HG03442 (cell line): ENCODE measurements around the gene CHSY1.

Experiments
- ATAC-seq: cut with Tn5 transposase; IDR thresholded peaks from one replicate; pipeline ENCODE4 v1.9.1; 2021; ENCODE audit warnings: mild to moderate bottlenecking, moderate library complexity; ENCODE audit not compliant: unreplicated experiment

Gene CHSY1

DNA sequence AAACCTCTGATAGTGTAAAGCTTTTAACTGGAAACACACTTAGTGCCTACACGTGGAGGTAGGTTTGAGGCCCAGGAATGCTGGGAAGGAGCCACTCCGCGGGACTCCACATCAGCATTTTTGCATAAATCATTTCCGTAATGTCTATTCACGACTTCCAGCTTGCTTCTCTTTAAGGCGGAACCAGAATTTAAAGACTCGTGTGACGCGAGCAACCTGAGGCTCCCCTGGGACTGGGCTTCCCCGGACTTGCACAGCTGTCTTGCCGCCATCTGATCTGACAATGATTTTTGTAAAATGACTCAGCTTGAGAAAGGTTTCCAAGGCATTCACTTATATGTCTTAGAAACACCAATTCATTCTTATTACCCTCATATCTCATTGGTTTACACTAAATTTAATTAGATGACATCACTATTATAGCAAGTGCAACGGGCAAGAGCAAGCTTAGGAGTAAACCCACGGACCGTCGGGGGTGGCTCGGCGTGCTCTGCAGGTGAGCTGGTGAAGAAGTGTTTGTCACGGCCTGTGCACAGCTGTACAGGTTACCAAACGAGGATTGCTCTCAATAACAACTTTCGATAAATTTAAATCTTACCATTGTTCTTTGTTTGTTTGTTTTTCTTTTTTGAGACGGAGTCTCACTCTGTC is 95.2 kb downstream of the CHSY1 start:
- ATAC-seq, result peak; percentile 73

DNA sequence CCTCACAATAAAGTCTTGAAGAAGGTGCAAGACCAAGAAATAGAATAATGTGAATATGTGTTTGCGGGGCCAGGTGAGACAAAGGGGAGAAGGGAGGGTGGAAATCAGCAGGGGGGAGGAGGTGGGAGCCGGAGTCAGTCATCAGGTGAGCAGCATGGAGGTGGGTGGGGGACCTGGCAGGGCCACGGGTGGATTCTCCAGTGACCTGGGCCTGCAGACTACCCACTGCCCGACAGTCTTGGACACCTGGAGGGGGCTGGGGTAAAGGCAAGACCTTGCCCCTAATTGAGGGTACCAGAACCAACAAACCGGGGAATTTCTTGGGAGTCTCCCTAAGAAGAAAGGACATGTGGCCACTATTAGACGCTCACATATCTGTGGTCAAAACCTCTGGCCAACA is 95.8 kb downstream of the CHSY1 start:
- no peak for ATAC-seq

DNA sequence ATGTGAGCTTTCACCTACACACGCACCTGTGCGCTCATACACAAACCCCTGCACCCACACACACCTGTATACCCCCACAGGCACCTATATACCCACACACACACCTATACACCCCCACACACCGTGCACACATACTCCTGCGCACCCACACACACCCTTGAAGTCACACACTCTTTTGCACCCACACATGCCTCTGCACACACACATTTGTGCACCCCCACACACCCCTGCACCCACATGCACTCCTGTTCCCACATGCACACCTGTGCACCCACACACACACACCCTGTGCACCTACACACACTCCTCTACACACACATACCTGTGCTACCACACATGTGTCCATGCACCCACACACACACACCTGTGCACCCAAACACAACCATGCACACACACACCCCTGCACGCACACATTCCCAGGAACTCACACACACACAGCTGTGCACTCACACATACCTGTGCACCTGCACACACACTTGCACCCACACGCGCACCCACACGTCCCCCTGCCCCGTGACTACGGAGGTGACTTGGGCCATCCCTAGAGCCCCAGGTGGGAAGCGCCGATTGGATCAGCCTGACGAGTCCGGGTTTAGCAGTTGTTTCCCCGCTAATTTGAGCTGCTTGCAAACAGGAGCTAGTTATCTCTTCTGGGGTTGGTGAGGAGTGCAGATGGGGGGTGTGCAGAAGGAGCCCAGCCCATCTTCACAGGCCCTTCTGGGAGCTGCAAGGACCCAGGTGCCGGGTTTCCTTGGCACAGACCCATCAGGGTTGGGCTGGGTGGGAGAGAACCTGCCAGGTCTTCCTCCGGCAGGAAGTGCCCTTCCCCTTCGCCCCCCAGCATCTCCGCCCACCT is 97.8 kb downstream of the CHSY1 start:
- ATAC-seq, result no peak

DNA sequence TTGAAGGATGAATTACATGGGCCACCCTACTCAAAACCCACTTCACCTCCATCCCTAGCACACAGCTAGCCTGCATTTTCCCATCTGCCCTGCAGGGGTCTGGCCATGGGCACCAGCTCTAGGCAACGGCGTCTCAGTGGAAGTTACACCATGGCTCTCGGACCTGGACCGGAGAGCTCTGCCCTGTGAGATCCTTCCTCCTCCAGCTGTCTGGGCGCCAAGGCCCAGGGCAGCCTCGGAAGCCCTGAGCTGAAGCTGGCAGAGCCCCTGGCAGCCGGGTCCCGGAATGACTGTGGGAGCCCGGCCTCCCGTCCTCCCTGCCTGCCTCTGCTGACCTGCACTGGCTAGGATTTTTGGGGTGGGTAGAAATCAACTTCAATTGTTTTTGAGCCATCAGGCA is 98.9 kb downstream of the CHSY1 start:
- ATAC-seq, result no peak

DNA sequence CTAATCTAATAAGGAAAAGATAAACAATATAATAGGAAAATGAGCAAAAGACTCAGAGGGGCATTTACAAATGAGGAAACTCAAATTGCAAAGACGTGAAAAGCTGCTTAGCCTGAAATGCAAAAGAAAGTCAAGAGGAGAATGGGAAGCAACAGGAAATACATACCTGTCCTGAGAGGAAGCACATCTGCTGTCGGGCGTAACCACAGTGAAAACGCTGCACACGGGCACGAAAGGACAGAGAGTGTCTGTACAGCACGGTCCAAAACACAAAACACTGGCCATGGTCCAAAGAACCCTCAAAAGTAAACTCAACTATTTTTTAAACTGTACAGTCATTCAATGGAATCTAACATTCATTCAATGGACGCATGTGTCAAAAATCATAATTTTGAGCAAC is 100.6 kb downstream of the CHSY1 start:
- ATAC-seq, result no peak

DNA sequence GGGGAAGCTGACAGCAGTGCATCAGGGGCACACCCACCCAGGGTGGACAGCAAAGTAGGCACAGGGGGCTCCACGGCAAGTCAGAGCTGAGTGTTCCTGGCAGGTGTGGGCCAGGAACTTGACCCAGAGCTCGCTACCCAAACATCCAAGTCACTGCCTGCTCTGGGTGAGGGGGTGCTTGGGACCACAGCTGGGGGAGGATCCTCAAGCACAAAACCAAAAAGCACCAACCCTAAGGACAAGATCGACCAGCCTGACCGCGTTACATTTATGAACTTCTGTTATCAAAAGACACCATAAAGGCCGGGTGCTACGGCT is 101.2 kb downstream of the CHSY1 start:
- no peak for ATAC-seq

DNA sequence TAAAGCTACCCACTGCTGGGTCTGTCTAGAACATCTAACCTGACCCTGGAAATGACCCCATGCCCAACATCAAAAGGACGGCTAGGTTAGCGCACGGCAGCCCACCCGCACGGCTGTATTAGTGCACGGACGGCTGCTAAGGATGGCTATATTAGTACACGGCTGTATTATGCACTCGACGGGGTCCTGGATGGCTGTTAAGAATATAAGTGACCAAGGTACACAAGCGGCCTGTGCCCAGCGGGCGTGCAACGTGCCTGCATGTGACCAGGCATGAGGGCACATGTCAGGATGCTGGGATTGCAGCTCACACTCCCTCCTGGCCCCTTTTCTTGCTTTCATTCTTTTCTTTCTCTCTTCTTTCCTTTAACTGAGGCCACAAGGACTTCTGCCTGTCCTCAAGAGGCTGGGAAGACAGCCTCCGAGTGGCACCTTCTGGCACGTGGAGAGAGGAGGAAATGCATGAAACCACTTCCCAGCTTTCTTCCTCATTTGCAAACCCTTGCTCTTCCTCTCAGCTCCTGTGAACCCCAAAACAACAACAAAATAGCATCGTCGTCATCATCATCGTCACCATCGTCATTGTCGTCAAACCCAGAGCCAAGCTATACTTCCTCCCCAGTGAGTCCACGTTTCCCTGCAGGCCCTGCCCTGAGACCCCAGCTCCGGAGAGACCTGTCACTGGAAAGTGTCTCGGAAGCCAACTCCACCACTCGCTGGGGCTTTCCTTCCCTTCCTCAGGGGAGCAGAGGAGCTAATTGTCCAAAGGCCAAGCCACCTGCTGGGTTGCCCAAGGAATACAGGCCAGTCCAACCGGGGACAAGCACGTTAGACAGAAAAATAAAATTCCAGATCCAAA is 101.8 kb downstream of the CHSY1 start:
- ATAC-seq, result no peak

DNA sequence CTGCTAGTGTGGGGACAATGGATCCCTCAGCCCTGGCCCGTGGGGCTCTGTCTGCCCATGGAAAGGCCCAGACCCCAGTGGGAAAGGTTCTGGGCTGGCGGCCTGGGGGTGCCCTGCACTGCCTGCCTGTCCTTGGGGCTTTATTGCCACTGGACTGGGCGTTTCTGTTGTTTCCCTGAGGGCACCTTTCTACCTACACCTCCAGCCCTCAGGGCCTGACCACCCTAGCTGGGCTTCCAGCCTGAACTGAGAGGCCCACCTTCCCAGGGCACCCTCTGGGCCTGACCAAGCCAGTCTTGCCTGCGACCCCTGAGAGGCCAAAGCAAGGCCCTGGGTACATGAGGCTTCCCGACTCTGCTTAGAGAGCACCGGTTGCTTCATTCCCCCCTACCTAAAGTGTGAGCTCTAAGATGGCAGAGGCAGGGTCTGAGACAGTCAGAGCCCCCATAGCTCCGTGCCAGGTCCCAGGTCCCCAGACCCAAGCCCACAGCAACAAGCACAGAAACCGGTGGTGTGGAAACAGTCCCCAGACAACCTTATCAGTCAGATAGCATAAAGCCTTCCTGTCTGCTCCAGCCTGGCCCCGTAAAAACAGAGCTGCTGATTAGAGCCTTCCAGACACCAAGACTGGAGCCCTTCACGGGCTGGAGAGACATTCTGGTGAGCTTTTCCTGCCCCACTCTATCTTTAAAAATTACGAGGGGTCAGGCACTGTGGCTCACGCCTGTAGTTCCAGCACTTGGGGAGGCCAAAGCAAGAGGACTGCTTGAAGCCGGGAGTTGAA is 102.8 kb downstream of the CHSY1 start:
- ATAC-seq, result peak; percentile 8

DNA sequence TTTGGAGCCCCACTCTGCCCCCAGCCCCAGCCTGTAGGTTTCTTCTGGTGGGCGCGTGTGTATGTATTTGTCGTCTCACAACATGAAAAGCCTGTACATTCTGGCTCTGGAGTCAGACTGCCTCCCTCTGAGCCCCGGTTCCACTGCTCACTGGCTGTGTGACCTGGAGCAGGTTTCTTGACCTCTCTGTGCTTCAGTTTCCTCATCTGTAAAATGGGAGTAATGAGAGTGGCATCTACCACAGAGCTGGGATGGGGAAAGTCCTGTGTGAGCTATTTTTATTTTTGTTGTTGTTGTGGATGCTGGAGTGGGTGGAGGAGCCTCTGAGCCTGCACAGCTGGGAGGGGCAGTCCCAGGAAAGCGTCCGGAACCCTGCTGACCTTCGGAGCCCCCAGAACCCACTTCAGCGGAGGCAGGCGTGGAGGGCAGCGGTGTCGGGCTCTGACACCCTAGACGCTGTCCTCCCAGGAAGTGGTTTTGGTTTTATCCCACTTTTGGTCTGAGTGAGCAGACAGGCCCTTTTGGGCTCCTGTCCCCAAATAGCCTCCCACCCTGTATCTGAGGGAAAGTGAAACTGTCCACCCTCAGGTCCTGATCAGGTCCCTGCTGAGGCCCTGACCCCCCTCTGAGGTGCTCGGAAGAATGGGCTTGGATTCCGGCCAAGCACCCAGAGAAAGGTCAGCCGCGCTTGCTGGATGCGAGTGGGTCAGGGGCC is 103.5 kb downstream of the CHSY1 start:
- peak; percentile 60 for ATAC-seq

DNA sequence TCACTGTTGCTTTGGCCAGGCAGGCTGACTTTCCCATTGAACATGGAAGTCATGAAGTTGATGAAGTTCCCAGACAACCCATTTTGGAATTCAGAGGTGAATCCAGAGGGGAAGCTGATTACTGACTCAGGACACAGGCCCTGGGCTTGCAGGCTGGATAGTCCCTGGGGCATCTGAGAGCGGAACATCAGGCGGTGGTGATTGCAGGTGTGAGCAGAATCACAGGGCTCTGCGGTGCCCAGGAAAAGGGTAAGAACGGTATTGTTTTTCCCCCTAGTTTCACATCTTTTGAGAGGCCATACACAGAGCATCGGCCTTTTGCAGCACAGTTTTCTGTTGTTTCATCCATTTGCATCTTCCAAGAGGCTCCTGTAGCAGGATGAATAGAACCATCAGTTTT is 104.7 kb downstream of the CHSY1 start:
- ATAC-seq, result no peak

DNA sequence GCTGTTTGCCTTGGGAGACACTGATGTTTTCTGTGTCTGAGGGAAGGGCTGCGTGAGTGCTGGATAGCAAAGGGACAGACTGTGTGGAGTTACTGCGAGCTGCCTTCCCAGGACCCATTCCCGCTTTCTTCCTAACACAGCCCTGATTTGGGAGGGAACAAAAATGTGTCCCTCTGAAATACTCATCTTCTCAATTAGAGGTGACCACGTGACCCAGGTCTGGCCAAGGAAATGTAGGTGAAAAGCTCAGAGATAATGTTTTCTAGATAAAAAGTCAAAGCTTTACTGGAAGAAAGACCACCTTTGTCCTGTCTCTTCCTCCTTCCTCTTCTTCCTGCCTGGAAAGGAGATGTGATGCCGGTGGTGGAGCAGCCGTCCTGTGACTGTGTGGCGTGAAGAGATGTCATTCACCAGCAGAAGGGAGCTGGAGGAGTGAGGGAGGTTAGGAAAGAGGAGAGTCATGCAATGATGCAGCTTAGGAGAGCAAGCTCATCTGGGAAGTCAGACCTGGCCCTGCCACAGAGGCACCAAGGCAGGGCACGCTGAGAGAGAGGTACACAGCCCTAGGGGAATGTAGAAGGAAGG is 105.6 kb downstream of the CHSY1 start:
- no peak for ATAC-seq

DNA sequence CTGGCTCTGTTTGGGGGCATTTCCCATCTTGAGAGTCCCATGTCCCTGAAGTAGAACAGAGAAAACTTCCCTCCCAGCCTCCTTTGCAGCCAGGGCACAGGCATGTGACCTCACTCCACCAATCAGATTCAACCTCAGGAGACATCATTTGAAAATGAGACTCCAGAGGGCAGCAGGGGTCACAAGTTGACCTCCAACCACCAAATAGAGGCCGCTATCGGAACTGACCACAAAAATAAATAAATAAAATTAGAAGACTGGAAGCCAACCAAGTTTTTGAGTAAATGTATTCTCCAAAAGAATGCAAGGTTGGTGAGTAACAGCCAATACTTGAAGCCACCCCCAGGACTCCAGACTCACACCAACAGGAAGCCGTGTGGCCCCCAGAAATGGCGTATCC is 106.5 kb downstream of the CHSY1 start:
- no peak for ATAC-seq

DNA sequence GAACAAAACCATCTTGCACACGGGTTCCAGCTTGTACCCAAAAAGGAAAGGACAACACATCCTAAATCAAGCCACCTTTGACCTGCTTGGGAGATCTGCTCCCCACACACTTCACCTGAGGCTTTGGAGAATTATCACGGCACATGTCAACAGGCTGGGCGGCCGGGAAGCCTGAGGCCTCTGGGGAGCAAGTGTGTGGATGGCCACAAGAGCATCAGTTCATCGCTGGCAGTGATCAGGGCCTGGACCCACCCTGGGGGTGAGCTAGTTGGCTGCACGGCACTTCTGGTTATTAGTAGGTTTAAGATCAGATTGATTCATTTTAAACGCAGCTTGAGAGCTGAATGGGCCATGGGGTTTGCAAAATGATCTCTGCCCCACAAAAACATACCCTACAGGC is 108.5 kb downstream of the CHSY1 start:
- no peak for ATAC-seq

DNA sequence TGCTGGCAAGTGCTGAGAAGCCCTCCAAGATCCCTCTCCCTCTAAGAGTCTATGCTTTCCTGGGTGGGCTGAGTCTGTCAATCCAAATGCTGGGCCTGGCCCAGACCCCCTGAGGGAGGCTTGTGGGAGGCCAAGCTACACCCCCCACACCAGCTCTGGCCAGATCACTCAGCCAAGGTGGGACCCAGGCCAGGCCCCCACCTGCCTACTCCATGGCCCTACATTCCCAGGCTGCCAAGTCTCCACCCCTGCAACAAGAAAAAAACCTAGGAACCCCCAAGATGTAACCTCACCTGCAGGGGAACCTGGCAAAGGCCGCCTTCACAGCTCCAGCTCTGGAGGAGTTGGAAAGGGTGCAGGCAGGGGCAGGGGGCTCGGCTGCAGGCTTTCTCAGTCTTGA is 109.1 kb downstream of the CHSY1 start:
- no peak for ATAC-seq

DNA sequence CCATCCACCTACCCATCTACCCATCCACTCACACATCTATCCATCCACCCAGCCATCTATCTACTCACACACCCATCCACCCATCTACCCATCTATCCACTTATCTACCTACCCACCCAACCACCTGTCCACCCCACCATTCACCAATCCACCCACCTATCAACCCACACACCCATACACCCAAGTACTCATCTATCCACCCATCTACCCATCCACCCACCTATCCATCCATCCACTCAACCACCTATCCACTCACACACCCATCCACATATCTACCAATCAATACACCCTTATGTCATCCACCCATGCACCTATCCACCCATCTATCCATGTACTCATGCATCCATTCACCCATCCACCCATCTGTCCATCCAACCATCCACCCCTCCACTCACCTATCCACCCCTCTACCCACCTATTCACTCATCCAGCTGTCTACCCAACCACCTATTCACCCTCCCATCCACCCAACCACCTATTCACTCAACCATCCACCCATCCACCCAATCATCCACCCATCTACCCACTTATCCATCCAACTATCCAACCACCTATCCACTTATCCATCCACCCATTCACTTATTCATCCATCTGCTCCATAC is 109.8 kb downstream of the CHSY1 start:
- no peak for ATAC-seq

DNA sequence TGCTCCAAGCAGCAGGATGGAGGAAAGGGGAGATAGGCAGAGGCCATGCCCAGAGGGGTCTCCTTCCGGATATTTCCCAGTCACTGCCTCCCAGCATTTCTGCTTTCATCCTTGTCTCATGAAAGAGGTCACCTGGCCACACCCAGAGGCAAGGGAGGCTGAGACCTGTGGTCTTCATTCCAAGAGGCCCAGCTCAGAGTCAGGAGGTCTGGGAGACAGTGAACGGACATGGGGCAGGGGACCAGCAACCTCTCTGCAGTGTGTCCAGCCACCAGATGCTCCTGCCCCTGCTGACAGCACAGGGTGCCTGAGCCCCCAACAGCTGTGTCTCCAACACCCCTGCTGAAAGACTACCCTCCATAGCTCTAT is 111.2 kb downstream of the CHSY1 start:
- no peak for ATAC-seq

DNA sequence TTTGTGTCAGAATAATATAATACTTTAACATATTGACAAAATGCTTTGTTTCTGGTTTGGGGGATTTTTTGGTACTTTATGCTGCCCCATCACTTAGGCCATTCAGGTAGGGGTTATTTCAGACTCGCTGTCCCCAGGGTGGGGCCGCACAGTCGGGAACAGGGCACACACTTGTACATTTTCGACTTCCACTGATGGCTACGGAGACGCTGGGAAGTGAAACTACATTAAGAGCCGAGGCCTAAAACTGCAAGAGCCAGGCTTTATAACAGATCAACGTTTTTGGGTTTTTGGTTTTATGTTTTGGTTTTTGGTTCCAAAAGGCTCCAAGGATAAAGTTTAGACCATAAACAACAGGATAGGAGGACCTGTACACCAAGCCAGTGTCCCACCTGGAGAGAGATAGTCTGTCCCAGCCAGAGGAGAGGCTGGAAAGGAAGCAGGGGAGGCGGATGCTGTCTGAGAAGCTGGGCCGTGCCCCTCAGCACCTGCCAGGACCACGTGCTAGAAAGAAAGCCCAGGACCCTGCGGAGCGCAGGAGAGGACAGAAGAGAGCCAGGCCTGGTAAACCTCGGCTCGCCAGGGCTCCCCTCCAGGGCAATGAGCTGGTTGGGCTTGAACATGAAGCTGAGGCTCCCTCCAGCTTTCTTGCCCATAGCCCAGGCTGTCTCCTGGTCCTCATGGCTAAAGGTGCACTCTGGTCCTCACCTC is 111.7 kb downstream of the CHSY1 start:
- ATAC-seq, result no peak

DNA sequence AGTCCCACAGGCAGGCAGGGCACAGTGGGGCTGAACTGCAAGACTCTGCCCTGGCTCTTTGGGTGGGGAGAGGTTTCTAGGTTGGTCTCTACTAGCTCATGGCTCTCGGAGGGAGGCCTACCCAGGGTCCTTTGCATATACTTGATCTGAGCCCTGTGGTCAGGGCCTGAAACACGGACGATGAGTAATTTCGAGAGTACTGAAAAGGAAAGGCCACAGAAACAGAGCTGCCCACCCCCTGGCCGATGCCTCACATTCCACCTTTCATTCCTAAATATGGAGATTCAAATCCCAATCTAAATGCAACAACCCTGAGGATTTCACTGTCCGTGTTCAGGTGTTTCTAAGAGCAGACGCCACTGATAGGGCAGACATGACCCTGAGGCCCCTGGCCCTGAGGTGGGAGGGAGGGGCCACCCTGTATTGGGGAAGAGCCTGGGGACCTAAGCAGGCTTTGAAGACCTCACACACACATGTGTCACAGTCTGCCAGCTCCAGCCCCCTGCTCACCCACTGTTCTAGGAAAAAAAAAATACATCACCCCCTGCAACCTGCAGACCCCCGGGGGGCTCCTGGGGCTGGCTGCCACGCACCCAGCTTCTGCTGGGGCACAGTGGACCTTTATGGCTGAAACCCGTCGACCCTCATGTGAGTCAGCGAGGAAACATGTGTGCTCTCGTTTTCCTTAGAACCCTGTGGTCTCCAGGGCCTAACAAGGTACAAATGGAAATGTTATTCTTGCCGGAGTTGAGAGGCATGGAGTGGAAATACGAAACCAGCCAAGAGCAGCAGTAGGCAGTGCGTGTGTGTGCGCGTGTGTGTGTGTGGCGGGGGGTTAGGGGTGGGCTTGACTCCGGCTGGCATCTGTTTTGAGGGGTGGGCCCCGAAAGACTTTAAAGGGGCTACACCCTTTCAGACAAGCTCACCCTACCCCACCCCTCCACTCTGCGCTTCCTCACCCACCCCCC is 112.7 kb downstream of the CHSY1 start:
- ATAC-seq, result peak; percentile 43
